OCI-LY7 (cell line): ENCODE results near the gene MT1A. TPM values are rescaled to one million over a fixed set of nuclear protein-coding genes. Genes with fewer than 3 reads are reported as not detected.

Experiments used
- BruUV-seq: library from RNA; stranded (reverse); fragments of 400-500 nt; replicated peaks from 2 replicates; lab custom pipeline; 2021; lab: Mats Ljungman, UMichigan
- CTCF ChIA-PET: fragments of 300-600 bp; sonication (Branson Sonifier 250); formaldehyde crosslinking; loops from one replicate; lab custom pipeline; 2022; ENCODE audit warnings: antibody characterized with exemption; ENCODE audit not compliant: unreplicated experiment; lab: Charles Lee
- POLR2A ChIA-PET: fragments of 300-600 bp; sonication (Branson Sonifier 250); formaldehyde crosslinking; loops from one replicate; lab custom pipeline; 2022; ENCODE audit warnings: antibody characterized with exemption; lab: Charles Lee
- DNase-seq: peaks from one replicate; pipeline ENCODE4 v3.0.0-alpha.2; 2015; ENCODE audit warnings: low spot score
- H2AFZ ChIP-seq: fragments of 200-600 bp; sonication (generic), shearing (Covaris generic); 2 replicates; pipeline ENCODE4 v1.6.1; 2014; ENCODE audit warnings: mild to moderate bottlenecking, antibody characterized with exemption, low read length, moderate library complexity
- H3K27ac ChIP-seq: fragments of 200-600 bp; sonication (generic); 2 replicates; pipeline ENCODE4 v1.5.1; 2014; ENCODE audit warnings: mixed run types, low read depth, mild to moderate bottlenecking, moderate library complexity, low read length, inconsistent platforms; ENCODE audit not compliant: poor library complexity, severe bottlenecking
- H3K36me3 ChIP-seq: fragments of 200-600 bp; sonication (generic); 2 replicates; pipeline ENCODE4 v1.6.1; 2014; ENCODE audit warnings: mild to moderate bottlenecking, antibody characterized with exemption, low read length, moderate library complexity, mixed read lengths; ENCODE audit not compliant: insufficient read depth
- H3K4me1 ChIP-seq: fragments of 200-600 bp; sonication (generic); 2 replicates; pipeline ENCODE4 v1.5.1; 2014; ENCODE audit warnings: mild to moderate bottlenecking, low read length; ENCODE audit not compliant: insufficient read depth, poor library complexity, severe bottlenecking
- H3K4me2 ChIP-seq: fragments of 200-600 bp; sonication (generic); 2 replicates; pipeline ENCODE4 v1.6.1; 2014; ENCODE audit warnings: mild to moderate bottlenecking, low read length
- H3K4me3 ChIP-seq: fragments of 200-600 bp; sonication (generic); 2 replicates; pipeline ENCODE4 v1.5.1; 2014; ENCODE audit warnings: mild to moderate bottlenecking, low read depth, low read length; ENCODE audit not compliant: poor library complexity, severe bottlenecking
- H3K79me2 ChIP-seq: fragments of 200-600 bp; sonication (generic); 2 replicates; pipeline ENCODE4 v1.6.1; 2016; ENCODE audit warnings: low read depth, mild to moderate bottlenecking, low read length, moderate library complexity, mixed read lengths; ENCODE audit not compliant: insufficient read depth
- H3K9me2 ChIP-seq: fragments of 200-600 bp; sonication (generic); 2 replicates; pipeline ENCODE4 v1.6.1; 2016; ENCODE audit warnings: mild to moderate bottlenecking, low read length, mixed read lengths; ENCODE audit not compliant: insufficient read depth
- H3K9me3 ChIP-seq: fragments of 200-600 bp; sonication (generic); 2 replicates; pipeline ENCODE4 v1.6.1; 2014; ENCODE audit warnings: mild to moderate bottlenecking, mixed run types, low read length, mixed read lengths
- H4K20me1 ChIP-seq: fragments of 200-600 bp; sonication (generic); 2 replicates; pipeline ENCODE4 v1.6.1; 2014; ENCODE audit warnings: mild to moderate bottlenecking, antibody characterized with exemption, low read length, moderate library complexity, mixed read lengths; ENCODE audit not compliant: insufficient read depth
- CTCF ChIP-seq: fragments of 200-600 bp; sonication (generic); conservative IDR thresholded peaks from 2 replicates; pipeline ENCODE4 v1.5.1; 2014; ENCODE audit warnings: mild to moderate bottlenecking, antibody characterized with exemption, low read length, moderate library complexity, mixed read lengths
- EZH2phosphoT487 ChIP-seq: fragments of 200-600 bp; sonication (generic); IDR thresholded peaks from 2 replicates; pipeline ENCODE4 v1.6.1; 2018; ENCODE audit warnings: low read depth, borderline replicate concordance, mild to moderate bottlenecking, mixed run types, antibody characterized with exemption, low read length, moderate library complexity, mixed read lengths
- intact Hi-C: fragments of 100-400 bp; cut with micrococcal nuclease; formaldehyde crosslinking; loops from one replicate; pipeline ENCODE4 v1.10.0; 2022; ENCODE audit not compliant: unreplicated experiment
- total RNA-seq, 2 experiments: library from RNA; depleted of rRNA in 1 of 2; stranded (reverse); fragments of >200 nt in 1 of 2; shearing (Covaris generic) in 1 of 2; gene quantifications; 2 replicates each; pipeline ENCODE4 v1.2.3, GENCODE V29; 2014 to 2022

The MT1A gene
- total RNA-seq, 2 experiments from 2014 or later: not detected

DNA sequence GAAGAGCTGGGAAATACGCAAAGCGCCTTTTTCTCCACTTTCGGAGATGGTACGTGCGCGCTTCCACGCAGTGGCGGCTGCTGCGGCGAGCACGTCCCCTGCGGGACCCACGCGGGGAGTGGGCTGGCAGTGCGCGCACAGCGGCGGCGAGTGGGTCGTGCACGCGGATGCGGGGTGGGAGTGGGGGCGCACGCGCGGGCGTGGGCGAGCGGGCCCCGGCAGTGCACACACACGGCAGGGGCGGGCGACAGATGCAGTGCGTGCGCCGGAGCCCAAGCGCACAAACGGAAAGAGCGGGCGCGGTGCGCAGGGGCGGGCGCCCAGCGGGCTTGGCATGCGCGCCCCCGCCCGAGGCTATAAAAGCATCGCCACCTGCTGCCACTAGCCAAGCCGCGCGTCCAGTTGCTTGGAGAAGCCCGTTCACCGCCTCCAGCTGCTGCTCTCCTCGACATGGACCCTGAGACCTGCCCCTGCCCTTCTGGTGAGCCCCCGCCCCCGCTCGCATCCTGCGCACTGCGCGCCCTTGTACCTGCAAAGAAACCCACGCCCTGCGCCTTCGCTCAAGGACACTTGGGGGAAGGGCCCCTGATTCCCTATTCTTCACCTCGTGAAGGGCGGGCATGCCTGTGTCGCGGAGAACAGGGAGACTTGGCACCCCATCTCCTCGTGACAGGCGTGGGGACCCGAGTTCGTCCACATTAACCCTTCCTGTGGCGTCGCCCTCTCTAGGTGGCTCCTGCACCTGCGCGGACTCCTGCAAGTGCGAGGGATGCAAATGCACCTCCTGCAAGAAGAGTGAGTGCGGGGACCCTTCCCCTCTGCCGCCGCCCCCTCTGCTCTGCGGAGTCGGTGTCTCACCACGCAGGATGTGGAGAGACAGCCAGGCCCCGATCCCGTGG lies 49.1 kb upstream of the MT1A start, which contains the start of gene MT3:
MT3 (plus strand) TSS at position 388 of the 899 bp plus-strand sequence; CDS start at position 451, 63 bp downstream.
- no peak within 1 kb of the TSS for H3K4me2 ChIP-seq
- H3K27ac ChIP-seq: no peak within 1 kb of the TSS
- no TSS peak for BruUV-seq
- no peaks in the 10 kb centered on the region for H3K9me3 ChIP-seq
- no peak for TF ChIP-seq EZH2phosphoT487
- TF ChIP-seq CTCF: no peak
- CTCF ChIA-PET: no interaction called here
- no peaks in the 10 kb centered on the region for H3K9me2 ChIP-seq
- no peaks in the 10 kb centered on the region for H3K36me3 ChIP-seq
- H3K4me1 ChIP-seq: peaks cover 11% of the 10 kb centered on the region
- H4K20me1 ChIP-seq: no peaks in the 10 kb centered on the region
- POLR2A ChIA-PET: no interaction called here
- no peaks in the 10 kb centered on the region for H3K79me2 ChIP-seq
- DNase-seq: no peak
- H3K4me3 ChIP-seq: no peak within 1 kb of the TSS
- no peak within 1 kb of the TSS for H2AFZ ChIP-seq
- intact Hi-C loops: no loop called here

GRCh38 chr16:56591377-56592060 lies 46.9 kb upstream of the MT1A start:
- CTCF ChIA-PET: no interaction called here
- POLR2A ChIA-PET: interaction anchor here (0.6 to 1.2 kb wide), 7 partner anchors 9 to 613 kb away, joined by 3 to 12 read pairs (median 4); no protein-coding TSS in a partner anchor
- no peak overlapping the region for H3K4me2 ChIP-seq

More at GRCh38 chr16:56591377-56592060, 46.9 kb upstream of the MT1A start:
- Histone ChIP-seq H2AFZ (peak overlapping the region; percentile 36; the same call in 1 of the 2 replicates), H3K9me2 (no peaks in the 10 kb centered on the region), H3K4me3 (no peak overlapping the region), H3K27ac (no peak overlapping the region), H3K9me3 (no peaks in the 10 kb centered on the region), H3K4me1 (peaks cover 14% of the 10 kb centered on the region), H3K36me3 (no peaks in the 10 kb centered on the region), H4K20me1 (no peaks in the 10 kb centered on the region), H3K79me2 (no peaks in the 10 kb centered on the region)
- TF ChIP-seq CTCF (no peak), EZH2phosphoT487 (no peak)
- no TSS peak for BruUV-seq
- DNase-seq: no peak
- intact Hi-C loops: no loop called here
